ENCODE data around the gene CREB5.
A peak's percentile ranks its signal among the peaks of the same experiment; 100 is the strongest.

Gene CREB5

GRCh38 chr7:28619256-28619655 is 206.9 kb downstream of the CREB5 start:
- no peak for DNase-seq

DNA sequence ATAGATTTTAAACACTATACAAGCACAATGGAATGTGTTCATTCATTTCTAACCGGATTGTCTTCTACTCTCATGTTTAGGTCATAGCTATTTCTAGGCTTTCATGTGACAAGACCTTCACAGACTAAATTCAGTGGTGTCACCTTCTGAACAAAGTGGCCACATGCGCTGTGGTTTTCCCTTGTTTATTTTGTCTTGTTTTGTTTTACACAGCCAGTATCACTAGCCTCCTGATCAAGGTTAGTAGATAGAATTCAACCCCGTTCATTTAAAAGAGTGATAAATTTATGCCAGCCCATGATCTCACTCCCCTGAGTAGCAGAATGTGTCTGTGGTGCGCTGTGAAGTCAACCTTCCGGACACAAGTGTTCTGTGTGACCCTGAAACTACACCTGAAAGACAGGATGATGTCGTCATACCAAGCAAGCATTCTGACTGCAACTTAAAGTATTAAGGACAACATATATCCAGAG is 209.1 kb downstream of the CREB5 start:
- no peak for DNase-seq

- no peak for DNase-seq
These were observed 210.9 kb downstream of the CREB5 start for GRCh38 chr7:28623105-28623730.

- peak in 1 of 2 experiments; percentile 41 for DNase-seq
These were observed 211.5 kb downstream of the CREB5 start for GRCh38 chr7:28623863-28624262.

GRCh38 chr7:28625432-28625831 is 213.1 kb downstream of the CREB5 start:
- no peak for DNase-seq

- DNase-seq = no peak
These were observed 213.9 kb downstream of the CREB5 start for GRCh38 chr7:28626221-28626620.

DNA sequence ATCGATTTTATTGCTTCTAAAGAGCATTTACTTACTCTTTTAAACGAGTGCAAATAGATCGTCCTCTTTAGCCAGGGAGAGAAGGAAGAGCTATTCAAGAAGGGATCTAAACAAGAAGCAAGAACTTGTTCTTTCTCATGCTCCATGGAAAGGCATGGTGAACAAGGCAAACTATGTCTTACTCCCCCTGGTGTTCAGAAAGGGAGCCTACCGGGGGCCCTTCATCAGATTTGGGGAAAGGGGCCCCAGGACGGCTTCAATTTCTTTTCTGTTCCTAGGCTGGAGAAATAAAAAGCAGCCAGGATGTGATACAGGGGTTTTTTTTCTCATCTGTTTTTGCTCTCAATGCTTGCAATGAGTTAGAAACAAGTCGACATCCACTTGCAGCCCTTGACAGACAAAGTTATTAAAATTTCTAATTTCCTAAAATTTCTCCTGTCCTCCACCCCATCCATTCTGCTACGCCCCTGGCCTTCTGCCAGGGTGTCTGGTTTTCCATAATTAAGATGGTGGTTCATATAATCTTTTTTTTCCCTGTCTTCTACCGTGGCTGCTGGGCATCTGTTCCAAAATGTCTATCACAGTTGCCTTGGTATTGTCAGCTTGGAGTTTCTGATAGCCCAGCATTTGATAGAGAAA is 214.4 kb downstream of the CREB5 start:
- DNase-seq = peak; percentile 20 to 51

DNA sequence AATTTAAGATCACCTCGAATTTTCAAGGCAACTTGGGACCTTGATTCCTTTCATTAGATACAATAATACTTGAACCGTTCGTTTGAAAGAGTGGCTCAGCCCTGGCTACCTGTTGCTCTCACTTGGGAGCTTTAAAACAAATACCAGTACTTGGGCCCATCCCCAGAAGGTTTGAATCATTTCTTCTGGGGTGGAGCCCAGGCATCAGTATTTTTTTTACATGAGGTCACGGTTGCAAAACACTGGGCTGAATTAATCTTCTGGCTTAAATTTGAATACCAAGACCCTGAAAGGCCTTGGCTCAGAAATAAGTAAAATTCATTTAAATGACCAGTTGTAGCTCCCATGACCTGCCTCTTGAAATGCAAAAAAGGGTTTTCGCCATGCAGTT is 214.9 kb downstream of the CREB5 start:
- DNase-seq = no peak

- no peak for DNase-seq
These were observed 215.6 kb downstream of the CREB5 start for GRCh38 chr7:28627896-28628295.

DNA sequence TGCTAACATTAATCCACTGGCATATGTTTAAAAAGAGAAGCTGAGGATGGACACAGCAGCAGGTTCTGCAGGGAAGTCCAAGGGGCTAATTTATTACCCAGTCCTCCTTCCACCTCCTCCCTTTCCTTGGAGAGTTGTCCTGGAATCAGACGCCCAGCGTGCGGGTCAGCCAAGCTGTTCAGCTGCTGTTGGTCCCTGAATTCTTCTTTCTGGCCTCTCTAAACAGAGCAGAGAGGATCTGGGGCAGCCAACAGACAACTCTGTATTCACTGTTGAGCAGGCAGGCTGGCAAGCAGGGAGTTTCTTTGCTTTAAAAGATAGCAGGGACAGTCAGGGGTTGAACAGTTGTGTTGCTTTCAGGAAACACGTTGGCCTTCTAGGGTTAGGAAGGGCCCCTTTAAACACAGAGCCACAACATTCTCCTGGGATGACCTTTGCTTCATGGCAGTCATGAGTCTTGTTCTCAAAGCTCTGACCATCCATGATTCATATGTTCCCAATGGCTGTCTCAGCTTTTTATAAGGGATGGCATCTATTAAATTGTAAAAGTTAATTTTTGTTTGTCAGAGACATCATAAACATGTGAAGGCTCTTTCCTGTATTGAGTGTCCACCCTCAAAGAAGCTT is 217.0 kb downstream of the CREB5 start:
- DNase-seq = no peak

- DNase-seq = no peak
These were observed 218.0 kb downstream of the CREB5 start for GRCh38 chr7:28630350-28630749.

DNA sequence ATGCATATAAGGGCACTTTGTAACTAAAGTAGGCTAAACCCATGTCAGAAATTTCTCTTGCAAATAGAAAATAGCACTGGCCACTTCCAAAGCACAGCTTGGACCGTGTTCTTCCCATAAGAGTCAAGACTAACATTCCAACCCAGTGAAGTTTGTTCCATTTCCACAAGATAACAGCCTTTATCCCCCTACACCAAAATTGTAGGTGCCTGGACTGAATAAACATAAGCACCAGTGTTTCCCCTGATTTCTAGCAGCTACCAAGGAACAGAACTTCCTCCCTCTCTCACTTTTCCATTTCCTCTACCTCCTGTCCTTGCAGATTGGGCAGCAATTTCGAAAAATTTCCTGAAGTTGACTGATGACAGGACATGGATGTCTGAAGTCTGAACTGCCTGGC is 219.7 kb downstream of the CREB5 start:
- no peak for DNase-seq

DNA sequence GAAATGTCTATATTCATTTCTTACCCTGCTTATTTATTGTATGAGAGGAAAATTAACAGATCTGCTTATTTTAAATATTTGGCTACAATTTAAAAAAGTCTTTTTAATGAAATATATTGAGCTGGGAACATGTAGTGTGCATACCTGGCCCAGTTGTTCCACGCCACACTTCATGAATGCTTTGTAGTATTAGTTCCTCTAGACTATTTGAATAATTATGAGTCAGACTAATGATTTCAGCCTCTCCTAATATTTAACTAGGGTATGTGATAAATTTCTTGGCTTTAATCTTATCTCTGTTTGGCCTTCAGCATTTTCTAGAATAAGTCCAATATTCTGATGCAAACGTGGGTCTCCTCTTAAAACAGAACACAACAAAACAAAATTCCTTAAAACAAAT is 226.6 kb downstream of the CREB5 start:
- no peak for DNase-seq

DNA sequence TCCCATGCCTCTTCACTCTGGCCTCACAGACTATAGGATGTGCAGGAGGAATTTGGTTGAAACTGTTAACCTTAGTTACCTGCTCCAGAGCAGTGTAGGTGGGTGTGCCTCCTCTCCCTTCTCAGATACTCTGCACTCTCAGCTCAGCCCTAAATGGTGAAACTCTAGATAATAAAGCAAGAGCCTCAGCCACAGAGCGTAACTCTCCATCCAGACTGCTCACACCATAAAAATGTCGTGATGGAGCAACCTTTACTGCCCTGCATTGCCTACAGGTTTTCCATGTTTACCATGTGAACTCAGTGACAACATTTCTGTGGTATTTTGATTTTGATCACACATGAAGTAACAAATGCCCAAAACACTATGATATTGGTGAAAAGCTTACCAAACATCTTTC is 227.7 kb downstream of the CREB5 start:
- DNase-seq = no peak

DNA sequence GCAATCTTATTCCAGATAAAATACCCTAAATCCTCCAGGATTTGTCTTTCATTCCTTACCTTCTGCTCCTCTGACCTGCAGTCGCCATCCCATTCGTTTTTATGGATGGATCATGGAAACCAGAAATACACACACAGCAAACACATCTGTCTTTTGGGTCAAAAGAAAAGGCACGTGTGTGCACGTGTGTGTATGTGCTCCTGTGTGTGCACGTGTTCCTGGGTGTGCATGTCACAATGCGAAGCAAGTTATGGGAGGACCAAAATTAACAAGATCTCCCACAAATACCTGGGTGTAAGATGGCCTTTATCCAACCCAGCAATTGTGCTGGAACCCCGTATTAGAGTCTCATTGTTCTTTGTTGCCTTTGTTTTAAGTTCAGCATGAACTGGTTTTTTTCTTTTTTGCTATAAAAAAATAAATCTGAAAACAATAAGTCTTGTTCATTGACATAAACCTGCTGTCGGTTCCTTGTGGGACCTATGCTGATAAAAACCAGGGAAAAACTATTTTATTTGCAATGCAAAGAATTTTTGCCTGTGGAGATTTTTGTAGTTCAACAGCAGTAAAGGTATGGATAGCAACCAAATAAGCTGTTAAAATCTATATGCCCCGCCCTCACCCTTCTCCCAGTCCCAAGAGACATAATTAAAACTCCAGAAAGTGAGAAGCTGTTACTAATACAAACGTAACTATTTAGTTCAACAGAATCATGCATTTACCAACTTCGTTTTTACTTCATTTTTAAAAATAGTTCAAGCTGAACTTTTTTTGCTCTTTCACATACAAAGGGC is 229.6 kb downstream of the CREB5 start:
- DNase-seq = peak in 1 of 2 experiments; percentile 45

DNA sequence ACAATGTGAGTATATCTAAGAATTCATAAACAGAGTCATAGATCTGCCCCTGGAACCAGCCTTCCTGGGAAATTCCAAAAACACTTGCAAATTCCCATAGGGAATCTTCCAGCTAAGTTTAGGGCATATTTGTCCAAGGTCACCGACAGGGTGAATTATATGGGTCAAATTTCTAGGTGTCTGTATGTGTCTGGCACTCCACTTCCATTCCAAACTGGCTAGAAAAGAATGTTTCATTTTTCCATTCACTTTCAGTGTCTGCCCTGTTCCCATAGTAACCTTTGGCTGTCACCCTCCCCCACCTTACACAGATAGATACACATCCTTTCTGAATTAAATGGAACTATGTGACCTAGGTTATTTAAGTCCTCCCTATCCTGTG is 230.9 kb downstream of the CREB5 start:
- no peak for DNase-seq

GRCh38 chr7:28643584-28644340 is 231.4 kb downstream of the CREB5 start:
- no peak for DNase-seq

- no peak for DNase-seq
These were observed 233.5 kb downstream of the CREB5 start for GRCh38 chr7:28645866-28646265.

GRCh38 chr7:28646376-28647075 is 234.2 kb downstream of the CREB5 start:
- DNase-seq = no peak

DNA sequence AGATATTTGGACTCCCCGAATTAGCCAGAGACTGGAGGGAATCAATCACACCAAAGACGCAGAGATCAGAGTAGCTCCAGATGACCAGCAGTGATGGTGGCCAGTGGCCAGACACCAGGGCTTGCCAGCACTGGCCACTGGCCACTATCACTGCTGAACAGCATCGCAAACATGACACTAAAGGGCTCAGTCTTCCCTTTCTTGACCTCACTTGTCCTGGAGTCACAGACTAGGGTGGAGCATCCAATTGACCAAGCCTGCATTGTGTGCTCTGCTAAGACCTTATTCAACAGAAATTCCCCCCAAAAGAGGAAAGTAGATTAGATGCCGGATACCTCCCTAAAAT is 234.7 kb downstream of the CREB5 start:
- no peak for DNase-seq

DNA sequence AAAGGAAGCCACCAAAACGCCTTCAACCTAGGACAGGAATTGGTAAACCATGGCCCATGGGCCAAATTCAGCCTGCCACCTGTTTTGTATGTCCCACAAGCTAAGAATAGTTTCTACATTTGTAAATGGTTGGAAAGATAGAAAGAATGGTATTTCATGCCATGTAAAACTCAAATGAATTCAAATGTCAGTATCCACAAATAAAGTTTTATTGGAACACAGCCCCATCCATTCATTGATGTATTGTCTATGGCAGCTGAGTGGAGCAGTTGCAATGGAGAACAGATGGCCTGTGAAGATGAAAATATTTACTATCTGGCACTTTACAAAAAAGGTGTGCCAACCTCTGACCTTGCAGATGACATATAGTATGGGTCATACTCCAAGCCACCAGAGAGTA is 236.9 kb downstream of the CREB5 start:
- DNase-seq = no peak

- DNase-seq = no peak
These were observed 237.5 kb downstream of the CREB5 start for GRCh38 chr7:28649811-28650210.
